ENCODE results near the gene FANCM. TPM values are rescaled to one million over a fixed set of nuclear protein-coding genes. Genes with fewer than 3 reads are reported as not detected.

The FANCM gene
- total RNA-seq, 1 experiment from 2014 or later: 20.8 TPM

- H3K4me1 ChIP-seq (ENCODE audit: insufficient read depth, low read length, poor library complexity, severe bottlenecking): peaks cover 10% of the 10 kb centered on the region
- H3K27ac ChIP-seq (ENCODE audit: low read depth, low read length, poor library complexity, severe bottlenecking): peak overlapping the region; percentile 9
- no peak overlapping the region for H3K4me3 ChIP-seq (ENCODE audit: low read depth, low read length, poor library complexity, severe bottlenecking)
- TF ChIP-seq EZH2 (IDR thresholded peaks at IDR 0.05; ENCODE audit: borderline replicate concordance, low read depth, low read length, poor library complexity, severe bottlenecking) (no peak), CTCF (conservative IDR thresholded peaks at IDR 0.05; ENCODE audit: low read depth, low read length) (no peak)
- intact Hi-C loops (cut with micrococcal nuclease; ENCODE audit: unreplicated experiment): no loop called here
- no peak for DNase-seq (ENCODE audit: low spot score)
- BruUV-seq (replicated peaks): no TSS peak
- no peaks in the 10 kb centered on the region for H3K36me3 ChIP-seq (ENCODE audit: insufficient read depth, low read length, poor library complexity, severe bottlenecking)
- POLR2A ChIA-PET (ENCODE audit: low non-redundant PET): no interaction called here
- H3K9me3 ChIP-seq (ENCODE audit: low read depth, low read length, poor library complexity, severe bottlenecking): no peaks in the 10 kb centered on the region
- H3K27me3 ChIP-seq (replicated peaks; ENCODE audit: insufficient read depth, low read depth, low read length, poor library complexity): no peaks in the 10 kb centered on the region
- CTCF ChIA-PET: no interaction called here
Measured at GRCh38 chr14:45249856-45250575, 114.3 kb downstream of the FANCM start.

Other genes starting within 250 kb of the FANCM start
- 10.0 and 10.6 TPM in 2 replicates for gene KLHL28, start 174.0 kb upstream of the FANCM start, total RNA-seq (2021)
- 16.8 and 18.5 TPM in 2 replicates for gene TOGARAM1, start 173.7 kb upstream of the FANCM start, total RNA-seq (2021)
- 57.4 and 63.6 TPM in 2 replicates for gene PRPF39, start 51.8 kb upstream of the FANCM start, total RNA-seq (2021)
- 162 and 164 TPM in 2 replicates for gene FKBP3, start 1.4 kb upstream of the FANCM start, total RNA-seq (2021)
- gene MIS18BP1, start 117.3 kb downstream of the FANCM start, total RNA-seq (2021): 61.0 and 63.0 TPM in 2 replicates

All from A673 (cell line).